Stimulated activated CD4-positive, alpha-beta T cell treated with anti-CD3 and anti-CD28 coated beads, Interleukin-2, amount 100 ng/mL, for 24 hours (primary cell): ENCODE measurements around the gene OLFM2.
"Not testable (repeated sequence)": the region's sequence is repeated elsewhere in the genome, so short reads cannot be mapped to it uniquely, and the experiment has no call there.

Experiments
- DNase-seq, 2 donors: peaks; one replicate each; pipeline ENCODE4 v3.0.0-alpha.2; 2020

Gene OLFM2

DNA sequence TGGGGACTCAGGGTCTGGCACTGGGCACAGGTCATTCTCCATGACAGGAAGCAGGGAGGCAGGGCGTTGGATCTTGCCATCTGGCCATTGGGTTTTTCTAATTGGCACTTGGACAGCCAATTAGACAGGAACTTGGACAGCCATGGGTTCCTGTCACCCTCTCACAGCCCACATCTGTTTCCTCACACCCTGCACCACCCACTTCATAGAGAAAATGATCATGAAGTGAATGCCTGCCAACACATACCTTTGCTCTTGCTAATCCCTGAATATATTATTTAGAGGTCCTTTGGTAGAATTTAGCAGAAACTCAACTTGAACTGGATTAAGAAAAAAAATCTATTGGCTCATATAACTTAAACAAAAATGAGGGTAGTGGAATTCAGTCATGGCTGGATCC lies 4.9 kb upstream of the OLFM2 start:
- DNase-seq: no peak

DNA sequence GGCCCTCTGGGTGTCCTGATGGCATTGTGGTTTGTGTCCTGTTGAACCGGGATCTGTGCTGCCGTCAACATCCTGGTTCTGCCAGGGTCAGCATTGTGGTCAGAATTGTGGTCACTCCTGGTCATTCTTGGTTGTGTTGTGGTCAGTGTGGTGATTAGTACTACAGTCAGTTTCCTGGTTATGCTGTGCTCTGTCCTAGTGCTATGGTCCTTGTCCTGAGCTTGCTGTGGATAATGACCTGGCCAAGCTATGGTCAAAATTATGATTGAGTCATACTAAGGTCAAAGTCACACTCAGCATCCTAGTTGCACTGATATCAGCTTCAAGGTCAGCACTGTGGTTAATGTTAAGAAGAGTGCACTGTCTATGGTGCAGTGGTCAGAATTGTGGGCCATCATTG lies 4.5 kb upstream of the OLFM2 start:
- no peak for DNase-seq

DNA sequence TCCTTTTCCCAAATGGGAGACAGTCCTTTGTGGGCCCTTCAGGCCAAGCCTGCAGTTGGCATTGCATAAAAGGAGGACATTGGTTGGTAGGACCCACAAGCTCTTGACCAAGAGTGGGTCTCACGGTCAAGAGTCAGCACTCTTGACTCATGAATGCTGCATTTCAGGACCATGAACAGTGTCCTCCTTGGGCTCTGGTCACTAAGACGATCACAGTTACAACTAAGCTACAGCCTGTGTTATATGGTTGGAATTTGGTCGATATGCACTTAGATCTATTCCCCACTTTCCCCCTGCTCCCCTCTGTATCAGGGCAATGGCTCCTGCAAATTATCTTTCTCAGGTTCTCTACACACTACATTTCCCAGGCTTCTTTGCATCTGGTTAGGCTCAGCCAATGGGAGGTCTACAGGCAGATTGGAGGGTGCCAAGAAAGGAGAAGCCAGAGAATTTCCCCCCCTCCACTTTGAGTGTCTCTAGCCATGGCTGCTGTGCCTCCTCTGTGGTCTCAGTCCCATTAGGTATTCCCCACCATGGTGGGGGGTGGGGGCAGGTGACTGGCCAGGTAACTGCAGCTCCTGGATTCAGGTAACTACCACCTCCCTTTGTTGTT lies 3.1 kb upstream of the OLFM2 start:
- DNase-seq: no peak

DNA sequence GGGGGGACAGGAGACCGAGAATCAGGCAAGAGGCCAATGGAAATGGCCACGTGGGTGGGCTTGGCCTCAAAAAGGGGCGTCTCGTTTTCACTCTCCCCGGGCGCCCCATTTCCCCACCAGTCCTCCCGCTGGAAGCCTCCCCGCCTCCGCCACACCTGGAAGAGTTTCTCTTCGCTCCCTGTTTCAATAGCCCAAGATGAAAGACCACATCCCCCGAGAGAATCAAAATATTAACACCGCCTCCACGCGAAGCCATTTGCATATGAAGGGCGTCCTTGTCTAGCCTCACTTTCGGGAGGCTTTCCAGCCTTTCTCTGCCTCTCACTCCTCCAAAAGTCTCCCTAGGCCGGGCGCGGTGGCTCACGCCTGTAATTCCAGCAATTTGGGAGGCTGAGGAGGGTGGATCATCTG lies 691 bp upstream of the OLFM2 start:
- no peak for DNase-seq

DNA sequence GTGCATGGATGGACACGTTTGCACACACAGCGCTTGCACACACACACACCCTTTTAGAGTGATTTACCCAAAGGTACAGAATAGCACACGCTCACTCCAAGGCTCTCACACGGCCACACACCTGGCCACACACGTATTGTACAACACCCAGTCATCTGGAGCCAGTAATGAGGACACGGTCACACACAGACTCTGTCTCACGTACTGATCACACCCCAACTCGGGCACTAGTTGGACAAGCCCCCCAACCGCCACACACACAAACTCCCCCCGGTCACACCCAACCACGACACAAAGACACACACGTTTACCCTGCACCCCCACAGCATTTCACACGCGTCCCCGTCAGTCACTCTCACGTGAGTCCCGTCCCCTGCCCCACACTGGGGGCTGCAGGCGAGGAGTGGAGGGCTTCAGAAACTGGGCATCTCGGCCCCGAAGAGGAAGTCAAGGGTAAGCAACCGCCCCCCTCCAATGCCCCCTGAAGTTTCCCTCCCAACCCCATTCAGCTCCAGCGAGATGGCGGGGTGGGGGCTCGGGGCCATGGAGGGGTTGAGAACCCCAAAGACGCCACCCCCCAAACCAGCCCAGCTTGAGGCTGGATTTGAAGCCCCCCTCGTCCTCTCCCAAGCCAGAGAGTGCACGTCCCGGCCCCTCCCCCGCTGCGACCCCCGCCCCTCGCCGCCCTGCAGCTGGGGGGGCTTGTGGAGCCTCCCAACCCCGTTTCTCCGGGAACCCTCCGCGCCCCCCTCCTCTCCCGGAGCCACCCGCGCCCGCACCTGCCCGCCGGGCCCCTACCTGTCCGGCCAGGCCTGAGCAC lies 599 bp downstream of the OLFM2 start:
- no peak for DNase-seq

DNA sequence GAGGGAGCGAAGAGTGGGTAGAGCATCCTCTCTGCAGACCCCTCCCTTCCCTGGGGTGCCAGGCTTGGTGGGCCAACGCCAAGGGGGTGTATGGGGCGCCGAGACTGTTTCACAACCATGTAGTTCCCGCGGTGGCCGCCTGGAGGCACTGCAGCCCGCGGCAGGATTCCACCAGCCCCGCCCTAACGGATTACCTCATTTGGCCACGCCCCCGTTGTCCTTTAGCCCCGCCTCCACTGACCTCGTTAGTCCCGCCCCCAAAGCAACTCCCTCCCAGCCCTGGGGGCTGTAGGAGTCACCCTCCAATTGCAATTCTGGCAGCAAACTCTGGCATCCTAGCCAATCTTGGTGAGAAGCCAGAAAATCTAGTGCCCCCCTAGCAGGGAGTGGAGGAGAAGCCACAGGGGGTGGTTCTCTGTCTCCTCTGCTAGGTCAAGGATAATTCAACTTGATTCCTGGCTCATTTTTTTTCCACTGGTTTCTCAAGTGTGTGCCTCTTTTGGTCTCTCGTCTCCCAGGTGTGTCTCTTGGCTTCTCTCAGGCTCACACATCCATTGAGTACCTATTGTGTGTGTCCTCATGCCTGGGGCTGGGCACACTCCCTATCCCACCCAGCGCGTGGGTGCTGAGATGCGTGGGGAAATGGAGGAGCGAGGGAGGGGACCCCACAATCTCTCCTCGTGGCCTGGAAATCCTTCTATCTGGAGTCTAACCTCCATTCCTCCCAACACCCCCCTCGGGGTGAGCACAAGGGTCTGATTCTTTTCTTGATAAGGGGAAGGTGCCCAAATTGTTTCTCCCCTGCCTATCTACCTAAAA lies 2.0 kb downstream of the OLFM2 start:
- DNase-seq: peak; percentile 90 to 93

DNA sequence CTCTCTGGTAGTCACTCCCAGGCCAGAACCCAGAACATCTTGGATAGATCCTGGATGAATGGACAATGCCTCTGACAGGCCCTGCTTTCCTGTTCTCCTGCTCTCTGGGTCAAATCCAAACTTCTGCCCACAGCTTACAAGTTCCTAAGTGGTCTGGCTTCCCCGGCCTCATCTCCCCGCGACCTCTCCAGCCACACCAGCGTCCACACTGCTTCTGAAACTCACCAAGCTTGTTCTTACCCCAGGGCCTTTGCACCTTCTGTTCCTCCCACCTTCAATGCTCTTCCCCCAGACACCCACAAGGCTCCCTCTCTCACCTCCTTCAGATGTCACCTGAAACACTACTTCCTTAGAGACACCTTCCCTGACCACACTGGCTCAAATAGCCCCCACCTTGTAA lies 3.5 kb downstream of the OLFM2 start:
- DNase-seq: no peak

DNA sequence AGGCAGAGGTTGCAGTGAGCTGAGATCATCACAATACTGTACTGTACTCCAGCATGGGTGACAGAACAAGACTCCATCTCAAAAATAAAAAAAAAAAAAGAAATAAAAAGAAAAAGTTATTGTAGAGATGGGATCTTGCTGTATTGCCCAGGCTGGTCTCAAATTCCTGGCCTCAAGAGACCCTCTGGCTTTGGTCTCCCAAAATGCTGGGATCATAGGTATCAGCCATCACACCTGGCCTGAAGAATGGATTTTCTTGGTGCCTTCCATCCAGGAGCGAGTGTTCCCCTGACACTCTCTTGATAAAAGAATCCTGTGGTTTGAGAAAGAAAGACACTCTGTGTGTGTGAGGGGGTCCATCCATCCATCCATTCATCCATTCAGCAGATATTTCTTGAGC lies 4.7 kb downstream of the OLFM2 start:
- DNase-seq: no peak

DNA sequence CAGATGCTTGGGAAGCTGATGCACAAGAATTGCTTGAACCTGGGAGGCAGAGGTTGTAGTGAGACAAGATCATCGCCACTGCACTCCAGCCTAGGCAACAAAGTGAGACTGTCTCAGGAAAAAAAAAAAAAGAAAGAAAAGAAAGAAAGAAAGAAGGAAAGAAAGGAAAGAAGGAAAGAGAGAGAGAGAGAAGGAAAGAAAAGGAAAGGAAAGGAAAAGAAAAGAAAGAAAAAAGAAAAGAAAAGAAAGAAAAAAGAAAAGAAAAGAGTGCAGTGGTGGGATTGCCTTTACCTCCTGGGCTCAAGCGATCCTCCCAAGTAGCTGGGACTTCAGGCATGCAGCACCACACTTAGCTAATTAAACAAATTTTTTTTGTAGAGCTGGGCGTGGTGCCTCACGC lies 12.9 kb downstream of the OLFM2 start:
- DNase-seq: no peak

DNA sequence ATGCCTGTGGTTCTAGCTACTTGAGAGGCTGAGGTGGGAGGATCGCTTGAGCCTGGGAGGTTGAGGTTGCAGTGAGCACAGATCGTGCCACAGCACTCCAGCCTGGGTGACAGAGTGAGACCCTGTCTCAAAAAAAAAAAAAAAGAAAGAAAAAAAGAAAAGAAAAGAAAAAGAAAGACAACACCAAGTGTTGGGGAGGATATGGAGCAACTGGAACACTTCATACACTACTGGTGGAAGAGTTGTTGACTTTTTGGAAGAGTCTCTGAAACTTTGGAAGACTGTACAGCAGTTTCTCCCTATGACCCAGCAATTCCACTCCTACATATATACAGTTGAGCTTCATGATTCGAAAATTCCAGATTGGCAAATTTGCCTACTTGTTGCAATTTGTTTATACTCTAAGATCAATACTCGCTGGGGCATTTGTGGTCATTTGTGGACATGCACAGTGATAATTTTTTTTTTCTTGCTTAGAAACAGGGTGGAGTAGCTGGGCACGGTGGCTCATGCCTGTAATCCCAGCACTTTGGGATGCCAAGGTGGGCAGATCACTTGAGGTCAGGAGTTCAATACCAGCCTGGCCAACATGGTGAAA lies 13.4 kb downstream of the OLFM2 start:
- DNase-seq: not testable (repeated sequence)

DNA sequence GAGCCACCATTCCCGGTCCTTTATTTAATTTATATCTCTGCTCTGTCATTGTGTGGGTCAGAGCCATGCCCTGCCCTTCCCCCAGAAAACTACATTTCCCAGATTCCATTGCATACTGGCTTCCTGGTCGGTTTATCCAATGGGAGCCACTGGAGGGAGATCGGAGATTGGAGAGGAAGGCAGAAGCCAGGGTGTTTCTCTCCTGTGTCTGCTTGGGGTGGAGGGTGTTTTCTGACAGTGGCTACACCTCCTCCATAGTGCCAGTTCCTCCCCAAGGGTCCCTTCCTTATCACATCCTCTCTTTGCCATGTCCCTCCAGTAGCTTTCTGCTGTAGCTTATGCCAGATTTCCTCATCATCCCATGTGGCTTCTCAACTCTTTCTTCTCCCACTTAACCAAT lies 19.0 kb downstream of the OLFM2 start:
- DNase-seq: no peak

DNA sequence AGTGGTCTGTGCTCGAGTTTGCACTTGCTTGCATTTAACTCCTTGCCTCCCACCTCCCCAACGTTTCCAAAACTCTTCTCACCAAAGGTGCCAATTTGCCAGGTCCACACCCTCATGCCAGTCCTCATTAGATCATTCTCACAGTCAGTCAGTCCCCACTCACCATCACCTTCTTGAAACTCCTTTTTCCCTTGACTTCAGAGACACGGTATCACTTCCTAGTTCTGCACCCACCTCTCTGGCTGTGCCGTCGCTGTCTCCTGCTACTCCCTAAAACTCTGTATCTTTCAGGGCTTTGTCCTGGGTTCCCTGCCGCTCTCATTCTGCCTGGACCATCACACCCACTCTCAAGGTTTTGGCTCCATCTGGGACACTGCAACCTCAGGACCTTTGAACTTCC lies 19.6 kb downstream of the OLFM2 start:
- no peak for DNase-seq

DNA sequence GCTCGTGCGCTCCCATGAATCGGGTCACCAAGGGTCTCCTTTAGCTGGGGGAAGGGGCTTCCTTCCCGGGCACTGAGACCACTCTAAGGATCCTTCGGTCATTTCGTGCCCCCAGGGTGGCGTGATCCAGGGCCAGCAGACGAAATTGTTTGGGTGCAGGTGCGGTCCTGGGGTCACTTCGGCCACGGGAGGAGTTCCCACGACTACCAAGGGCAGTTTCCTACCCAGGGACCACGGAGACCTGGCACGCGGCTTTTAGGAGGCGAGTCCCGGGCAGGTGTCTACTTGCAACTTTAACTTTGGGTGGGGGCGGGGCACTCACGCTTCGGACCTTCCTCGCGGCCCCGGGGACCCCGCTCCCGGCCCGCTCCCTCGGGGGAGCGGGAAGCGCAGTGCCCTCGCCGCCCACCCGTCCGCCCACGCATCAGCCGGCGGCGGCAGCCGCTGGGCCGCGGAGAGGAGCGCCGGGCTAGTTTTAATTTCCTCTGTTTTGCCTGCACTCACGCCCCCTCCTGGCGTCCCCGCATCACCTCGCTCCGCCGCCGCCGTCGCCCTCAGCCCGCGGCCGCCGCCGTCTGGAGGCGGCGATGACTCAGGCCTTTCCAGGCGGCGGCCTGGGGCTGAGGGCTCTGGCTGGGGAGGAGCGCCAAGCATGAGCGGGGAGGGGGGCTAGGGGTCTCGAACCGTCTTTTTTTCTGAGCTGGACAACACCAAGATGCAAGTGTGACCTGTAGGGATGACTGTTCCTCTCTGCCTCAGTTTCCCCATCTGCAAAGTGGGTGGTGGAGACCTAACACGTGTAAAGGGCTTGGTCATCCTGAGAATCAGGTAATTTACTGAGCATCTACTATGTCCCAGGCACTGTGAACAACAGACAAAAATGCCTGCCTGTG lies 21.8 kb downstream of the OLFM2 start:
- peak; percentile 85 to 87 for DNase-seq

DNA sequence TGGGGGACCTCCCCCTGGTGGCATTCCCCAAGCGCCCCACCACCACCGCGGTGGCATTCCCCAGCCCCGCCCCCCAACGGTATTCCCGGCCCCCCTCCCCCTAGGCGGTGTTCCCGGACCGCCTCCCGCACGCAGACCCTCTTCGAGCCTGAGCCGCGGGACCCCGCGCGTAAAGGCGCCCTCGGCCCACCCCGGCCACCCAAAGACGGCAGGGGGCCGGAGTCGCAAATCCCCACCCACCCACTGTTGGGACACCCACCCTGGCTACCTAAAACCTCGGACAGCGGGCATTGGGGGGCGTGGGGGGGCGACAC lies 22.4 kb downstream of the OLFM2 start:
- DNase-seq: no peak

DNA sequence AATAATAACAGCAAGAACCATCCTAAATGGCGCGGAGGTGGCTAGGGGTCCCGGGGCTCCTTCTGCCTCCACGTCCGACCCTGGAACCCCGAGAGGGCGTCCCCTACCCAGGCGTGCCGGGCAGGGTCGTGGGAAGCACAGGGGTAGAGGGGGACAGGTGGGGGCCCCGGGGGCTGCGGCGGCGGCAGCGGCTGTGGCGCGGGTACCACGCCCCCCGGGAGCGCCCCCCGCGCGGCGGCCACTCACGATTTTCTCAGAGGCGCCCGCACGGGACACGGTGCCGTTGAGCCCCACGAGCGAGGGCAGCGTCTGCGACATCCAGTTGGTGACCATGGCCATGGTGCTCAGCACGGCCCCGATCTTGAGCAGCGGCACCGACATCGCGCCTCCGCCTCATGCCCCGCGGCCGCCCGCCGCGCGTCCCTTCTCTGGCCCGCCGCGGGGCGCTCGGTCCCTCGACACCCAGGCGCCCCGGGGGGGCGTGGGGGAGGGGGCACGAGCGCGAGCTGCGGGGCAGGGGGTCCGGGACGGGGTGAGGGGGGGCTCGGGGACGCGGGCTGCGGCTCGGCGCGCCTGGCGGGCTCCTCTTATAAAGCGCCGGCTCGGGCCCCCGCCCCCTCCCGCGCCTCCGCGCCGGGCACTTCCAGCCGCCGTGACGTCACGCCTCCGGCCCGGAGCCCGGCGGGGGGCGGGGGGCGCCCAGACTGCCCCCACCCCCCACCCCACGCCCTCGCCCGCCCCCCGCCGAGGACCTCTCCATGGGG lies 22.9 kb downstream of the OLFM2 start:
- DNase-seq: peak in 1 of 2 donors; percentile 32

DNA sequence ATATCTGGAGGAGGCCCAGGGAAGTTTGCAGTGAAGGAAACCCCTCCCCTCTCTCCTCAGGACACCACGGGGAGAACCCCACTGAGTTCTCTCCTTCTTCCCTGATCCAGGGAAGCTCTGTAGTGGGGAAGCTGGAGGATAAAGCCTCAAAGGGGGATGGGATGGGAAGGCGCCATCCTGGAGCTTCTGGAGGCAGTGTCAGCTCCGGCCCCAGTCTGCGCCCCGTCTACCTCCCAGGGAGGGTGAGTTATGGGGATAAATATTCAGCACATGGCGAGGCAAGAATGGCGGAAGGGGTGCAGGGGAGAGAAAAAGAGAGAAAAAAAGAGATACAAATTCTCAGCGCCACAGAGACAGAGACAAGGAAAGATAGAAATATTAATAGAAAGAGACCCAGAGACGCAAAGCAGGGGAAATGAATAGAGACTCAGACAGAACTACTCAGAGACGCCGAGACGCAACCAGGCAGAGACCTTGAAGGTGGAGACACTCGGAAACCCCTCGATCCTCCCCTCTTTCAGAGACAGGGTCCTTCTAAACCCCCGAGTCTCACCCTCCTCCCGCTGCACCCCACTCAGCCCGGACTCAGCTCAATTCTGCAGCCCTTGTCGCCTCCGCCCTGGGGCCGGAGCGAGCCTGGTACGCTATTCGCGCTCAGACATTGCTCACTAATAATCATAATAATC lies 23.6 kb downstream of the OLFM2 start:
- DNase-seq: no peak

DNA sequence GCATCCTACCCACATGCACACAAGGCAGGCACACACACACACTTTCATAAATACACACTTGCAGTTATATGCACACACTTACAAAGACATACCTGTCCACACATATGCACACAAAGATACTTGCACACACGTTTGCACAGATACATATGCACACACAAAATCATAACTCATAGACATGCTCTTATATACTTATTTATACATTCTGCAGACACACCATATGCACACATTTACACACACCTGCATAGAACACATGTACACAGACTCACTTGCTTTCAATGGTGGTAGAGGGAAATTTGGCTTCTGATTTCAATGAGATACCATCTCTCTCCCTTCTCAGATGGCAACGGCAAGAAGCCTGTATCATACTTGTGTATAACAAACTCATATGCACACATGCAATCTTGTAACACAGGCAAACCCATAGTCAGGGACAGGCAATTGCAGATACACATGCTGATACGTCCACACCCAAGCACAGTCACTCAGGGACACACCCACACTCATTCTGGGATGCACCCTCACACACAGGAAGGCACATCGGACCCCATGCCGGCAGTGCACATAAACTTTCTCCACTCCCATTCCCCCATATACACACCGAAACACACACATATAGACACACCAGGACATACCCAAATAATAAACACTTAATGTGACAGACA lies 24.7 kb downstream of the OLFM2 start:
- no peak for DNase-seq

DNA sequence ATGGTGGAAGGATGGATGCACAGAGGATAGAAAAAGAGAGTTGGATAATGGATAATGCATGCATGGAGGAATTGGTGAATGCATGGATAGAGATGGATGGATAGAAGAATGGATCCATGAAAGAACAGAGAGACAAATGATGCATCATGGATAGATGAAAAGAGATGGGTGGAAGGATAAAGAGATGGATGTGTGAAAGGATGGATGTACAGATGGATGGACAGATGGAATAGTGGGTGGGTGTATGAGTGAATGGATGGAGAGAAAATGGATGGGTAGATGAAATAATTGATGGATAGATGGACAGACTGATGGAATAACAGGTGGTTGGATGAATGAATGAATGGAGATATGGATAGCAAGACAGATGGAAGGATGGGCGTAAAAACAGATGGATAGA lies 25.7 kb downstream of the OLFM2 start:
- DNase-seq: no peak

DNA sequence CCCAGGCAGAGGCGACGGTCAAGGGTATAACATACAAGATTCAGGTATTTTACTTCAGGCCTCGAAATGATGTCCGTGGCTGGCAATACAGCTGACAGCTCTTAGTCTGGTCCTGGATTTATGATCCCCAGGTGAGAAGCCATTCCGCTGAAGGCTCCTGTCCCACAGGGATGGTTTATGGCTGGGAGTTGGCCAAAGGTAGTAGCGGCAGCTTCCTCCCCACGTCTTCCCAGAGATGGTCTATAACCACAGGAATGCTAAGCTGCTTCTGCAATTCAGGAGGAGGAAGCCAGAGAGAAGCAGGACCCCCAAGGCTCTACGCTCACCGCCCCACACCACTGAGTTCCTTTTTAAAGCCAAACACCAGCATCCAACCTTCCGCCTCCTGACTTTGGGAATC lies 27.1 kb downstream of the OLFM2 start:
- DNase-seq: no peak

DNA sequence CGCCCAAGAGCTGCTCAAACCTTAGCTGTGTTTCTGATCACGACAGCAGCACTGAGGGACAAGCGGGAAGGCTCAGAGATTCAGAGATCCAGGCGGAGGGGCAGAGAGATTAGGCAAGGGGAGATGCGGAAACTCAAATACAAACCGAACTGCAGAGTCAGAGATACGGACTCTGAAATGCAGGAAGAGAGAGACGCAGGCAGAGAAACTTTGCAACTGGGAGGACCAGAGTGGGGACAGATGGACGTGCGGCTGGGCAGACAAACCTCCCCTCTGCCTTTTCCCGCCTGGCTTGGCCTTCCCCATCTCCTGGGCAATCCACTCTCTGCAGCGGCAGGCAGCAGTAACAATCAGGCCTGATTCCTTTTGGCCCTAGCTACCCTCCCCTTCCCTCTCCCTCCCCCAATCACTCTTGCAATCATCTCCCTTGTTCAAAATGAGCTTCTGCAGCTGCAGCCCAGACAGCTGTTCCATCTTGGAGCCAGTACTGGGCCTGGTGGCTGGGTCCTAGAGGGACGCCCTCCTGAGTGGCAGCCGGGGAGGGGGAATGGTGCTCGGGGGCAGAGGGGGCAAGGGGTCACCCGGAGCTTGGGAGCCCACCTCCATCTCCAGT lies 29.7 kb downstream of the OLFM2 start:
- DNase-seq: no peak
